Transverse colon (tissue), 4 donors: ENCODE data around the gene NCK2.

Source experiments
- POLR2A ChIP-seq: fragments of 450-650 bp; IDR thresholded peaks from one replicate; pipeline ENCODE4 v1.6.1; 2016; ENCODE audit warnings: antibody characterized with exemption, mild to moderate bottlenecking, moderate library complexity
- POLR2AphosphoS5 ChIP-seq, 3 donors: sonication (generic); formaldehyde crosslinking; IDR thresholded peaks; one replicate each; pipeline ENCODE4 v1.6.1; 2016; ENCODE audit warnings: antibody characterized with exemption in 3 of 3
- TF ChIP-seq, protein P1 (sequence below), 5 experiments: fragments of 200-600 bp in 3 of 5; fragments of 450-650 bp in 2 of 5; sonication (generic) in 3 of 5; IDR thresholded peaks; 1 replicate in 2 of 5; 2 replicates in 3 of 5; pipeline ENCODE4 v1.5.1; 2016 to 2017; ENCODE audit warnings: antibody characterized with exemption in 5 of 5, inconsistent platforms in 3 of 5, mild to moderate bottlenecking in 2 of 5, moderate library complexity in 1 of 5

DNA sequence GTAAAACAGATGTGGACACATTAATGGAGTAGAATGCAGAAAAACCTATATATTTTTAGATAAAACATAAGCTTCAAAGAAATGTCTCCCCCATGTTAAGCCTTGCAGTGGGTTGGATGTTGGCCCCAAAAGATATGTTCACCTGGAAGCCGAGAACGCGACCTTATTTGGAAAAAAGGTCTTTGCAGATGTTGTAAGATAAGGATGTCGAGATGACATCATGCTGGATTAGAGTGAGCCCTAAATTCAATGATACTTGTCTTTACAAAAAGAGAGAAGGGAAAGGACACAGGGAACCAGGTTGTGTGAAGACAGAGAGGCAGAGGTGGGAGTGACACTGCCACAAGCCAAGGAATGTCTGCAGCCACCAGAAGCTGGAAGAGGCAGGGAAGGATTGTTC, 3.1 kb upstream of the NCK2 start:
- TF ChIP-seq, protein P1, sequence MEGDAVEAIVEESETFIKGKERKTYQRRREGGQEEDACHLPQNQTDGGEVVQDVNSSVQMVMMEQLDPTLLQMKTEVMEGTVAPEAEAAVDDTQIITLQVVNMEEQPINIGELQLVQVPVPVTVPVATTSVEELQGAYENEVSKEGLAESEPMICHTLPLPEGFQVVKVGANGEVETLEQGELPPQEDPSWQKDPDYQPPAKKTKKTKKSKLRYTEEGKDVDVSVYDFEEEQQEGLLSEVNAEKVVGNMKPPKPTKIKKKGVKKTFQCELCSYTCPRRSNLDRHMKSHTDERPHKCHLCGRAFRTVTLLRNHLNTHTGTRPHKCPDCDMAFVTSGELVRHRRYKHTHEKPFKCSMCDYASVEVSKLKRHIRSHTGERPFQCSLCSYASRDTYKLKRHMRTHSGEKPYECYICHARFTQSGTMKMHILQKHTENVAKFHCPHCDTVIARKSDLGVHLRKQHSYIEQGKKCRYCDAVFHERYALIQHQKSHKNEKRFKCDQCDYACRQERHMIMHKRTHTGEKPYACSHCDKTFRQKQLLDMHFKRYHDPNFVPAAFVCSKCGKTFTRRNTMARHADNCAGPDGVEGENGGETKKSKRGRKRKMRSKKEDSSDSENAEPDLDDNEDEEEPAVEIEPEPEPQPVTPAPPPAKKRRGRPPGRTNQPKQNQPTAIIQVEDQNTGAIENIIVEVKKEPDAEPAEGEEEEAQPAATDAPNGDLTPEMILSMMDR (IDR thresholded peaks at IDR 0.05) = no peak
- no peak for TF ChIP-seq POLR2A
- no peak for TF ChIP-seq POLR2AphosphoS5 (IDR thresholded peaks at IDR 0.05)
